ENCODE measurements around the gene BRSK2. TPM values are rescaled to one million over a fixed set of nuclear protein-coding genes. Genes with fewer than 3 reads are reported as not detected.
A peak's percentile ranks its signal among the peaks of the same experiment; 100 is the strongest.
"Not testable (repeated sequence)": the region's sequence is repeated elsewhere in the genome, so short reads cannot be mapped to it uniquely, and the experiment has no call there.

BRSK2 gene
- total RNA-seq, 1 experiment from 2014 or later, result 0.17 TPM

DNA sequence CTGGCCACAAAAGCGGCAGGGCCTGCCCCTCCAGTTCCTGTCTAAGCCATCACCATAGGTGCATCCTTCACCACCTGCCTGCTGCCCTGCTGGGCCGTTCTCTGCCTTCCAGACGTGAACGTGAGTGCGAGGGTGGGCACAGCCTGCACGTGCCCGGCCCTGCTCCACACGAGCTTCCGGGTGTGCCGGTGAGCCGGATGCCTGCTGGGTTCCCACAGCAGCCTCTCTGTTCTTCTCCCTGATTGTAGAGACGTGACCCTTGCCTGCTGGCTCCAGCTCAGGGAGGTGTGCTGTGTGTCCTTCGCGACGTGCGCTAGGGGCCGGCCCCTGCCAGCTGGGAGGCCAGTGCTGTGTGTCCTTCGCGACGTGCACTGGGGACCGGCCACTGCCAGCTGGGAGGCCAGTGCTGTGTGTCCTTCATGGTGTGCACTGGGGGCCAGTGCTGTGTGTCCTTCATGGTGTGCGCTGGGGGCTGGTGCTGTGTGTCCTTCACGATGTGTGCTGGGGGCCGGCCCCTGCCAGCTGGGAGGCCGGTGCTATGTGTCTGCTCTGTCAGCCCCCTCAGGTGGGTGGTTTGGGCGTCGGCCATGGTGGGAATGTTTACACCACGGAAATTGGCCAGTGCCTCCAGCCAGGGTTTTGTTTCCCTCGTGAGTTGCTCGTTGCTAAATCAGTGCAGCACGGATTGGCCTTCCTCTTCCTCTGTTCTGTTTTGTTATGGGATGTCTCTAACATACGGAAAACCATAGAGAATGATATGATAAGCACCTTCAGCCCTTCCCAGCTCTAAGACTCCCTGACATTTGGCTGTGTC, 35.4 kb upstream of the BRSK2 start:
- no peak for DNase-seq (ENCODE audit: low read depth)

GRCh38 chr11:1356007-1356435, 33.7 kb upstream of the BRSK2 start:
- no peak for DNase-seq (ENCODE audit: low read depth)

DNA sequence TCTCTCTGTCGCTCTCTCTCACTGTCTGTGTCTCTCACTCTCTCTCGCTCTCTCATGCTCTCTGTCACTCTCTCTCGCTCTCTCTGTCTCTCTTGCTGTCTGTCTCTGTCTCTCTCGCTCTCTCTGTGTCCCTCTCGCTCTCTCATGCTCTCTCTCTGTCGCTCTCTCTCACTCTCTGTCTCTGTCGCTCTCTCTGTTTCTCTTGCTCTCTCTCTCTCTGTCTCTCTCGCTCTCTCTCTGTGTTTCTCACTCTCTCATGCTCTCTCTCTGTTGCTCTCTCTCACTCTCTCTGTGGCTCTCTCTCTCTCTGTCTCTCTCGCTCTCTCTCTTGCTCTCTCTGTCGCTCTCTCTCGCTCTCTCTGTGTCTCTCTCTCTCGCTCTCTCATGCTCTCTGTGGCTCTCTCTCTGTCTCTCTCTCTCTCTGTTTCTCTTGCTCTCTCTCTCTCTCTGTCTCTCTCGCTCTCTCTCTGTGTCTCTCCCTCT, 33.2 kb upstream of the BRSK2 start:
- no peak for DNase-seq (ENCODE audit: low read depth)

DNA sequence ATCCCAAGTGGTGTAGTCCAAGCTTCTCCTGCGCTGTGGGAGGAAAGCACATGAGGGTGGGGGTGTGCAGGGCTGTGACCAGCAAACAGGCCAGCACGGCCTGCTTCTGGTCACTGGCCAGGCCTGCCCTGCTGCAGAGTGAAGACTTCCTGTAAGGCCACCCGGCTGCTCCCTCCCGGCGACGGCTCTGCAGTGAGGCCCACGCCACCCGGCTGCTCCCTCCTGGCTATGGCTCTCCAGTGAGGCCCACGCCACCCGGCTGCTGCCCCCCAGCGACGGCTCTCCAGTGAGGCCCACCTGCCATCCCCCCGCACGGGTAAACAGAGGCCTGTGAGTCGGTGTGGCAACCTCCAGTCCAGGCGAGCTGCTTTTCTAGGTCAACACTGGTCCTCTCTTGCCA, 31.4 kb upstream of the BRSK2 start:
- no peak for DNase-seq (ENCODE audit: low read depth)

DNA sequence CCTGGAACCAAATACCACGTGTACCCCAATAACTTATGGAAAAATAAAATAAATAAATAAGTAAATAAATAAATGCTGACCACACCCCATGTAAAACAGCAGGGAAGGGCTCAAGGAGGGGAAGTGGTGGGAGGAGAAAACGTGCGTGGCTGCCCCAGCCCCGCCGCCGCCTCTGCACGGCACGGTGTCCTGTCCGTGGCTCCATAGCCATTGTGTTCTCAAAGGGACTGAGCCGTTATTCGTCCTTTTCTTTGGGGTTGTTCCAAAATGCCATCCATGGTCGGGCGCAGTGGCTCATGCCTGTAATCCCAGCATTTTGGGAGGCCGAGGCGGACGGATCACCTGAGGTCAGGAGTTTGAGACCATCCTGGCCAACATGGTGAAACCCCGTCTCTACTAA, 30.8 kb upstream of the BRSK2 start:
- not testable (repeated sequence) for DNase-seq (ENCODE audit: low read depth)

DNA sequence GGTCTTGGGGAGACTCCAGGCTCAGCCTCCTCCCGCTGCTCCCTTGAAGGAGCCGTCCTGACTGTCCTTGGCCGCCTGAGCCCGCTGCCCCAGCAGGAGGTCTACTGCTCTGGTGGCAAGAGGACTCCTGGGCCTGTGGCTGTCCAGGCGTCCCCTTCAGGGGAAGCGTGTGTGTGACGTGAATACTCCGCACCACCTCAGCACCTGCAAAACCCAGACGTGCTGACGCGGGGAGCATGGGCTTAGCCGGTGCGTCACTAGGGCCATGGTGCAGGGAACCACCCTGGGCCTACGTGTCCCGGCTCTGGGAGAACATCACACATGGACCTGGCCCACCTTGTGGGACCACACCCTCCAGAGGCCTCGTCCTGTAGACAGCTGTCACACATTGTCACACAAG, 30.2 kb upstream of the BRSK2 start:
- DNase-seq (ENCODE audit: low read depth), result no peak

- DNase-seq (ENCODE audit: low read depth), result no peak
These were observed 29.4 kb upstream of the BRSK2 start for GRCh38 chr11:1360181-1360834.

GRCh38 chr11:1360835-1361357, 28.8 kb upstream of the BRSK2 start:
- DNase-seq (ENCODE audit: low read depth), result no peak

- DNase-seq (ENCODE audit: low read depth), result no peak
These were observed 27.9 kb upstream of the BRSK2 start for GRCh38 chr11:1361882-1362281.

- no peak for DNase-seq (ENCODE audit: low read depth)
These were observed 22.0 kb upstream of the BRSK2 start for GRCh38 chr11:1367721-1368120.

DNA sequence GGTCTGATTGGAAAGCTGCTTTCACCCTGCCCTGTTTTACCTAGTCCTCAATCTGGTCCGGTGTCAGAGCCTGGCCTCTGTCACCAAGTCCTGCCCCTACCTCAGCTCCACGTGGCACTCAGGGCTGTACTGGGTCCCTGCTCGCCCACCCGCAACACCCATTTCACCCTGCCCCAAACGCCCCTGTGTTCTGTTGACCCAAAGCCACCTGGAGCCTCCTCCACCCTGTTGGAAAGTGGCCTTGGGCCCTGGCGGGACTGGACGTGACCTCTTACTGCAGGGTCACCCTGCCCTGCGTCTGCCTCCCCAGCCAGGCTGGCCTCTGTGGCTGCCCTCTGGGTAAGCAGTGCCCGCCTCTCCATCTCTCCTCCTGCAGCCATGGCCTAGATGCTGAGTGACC, 21.5 kb upstream of the BRSK2 start:
- no peak for DNase-seq (ENCODE audit: low read depth)

GRCh38 chr11:1368966-1369365, 20.8 kb upstream of the BRSK2 start:
- no peak for DNase-seq (ENCODE audit: low read depth)

DNA sequence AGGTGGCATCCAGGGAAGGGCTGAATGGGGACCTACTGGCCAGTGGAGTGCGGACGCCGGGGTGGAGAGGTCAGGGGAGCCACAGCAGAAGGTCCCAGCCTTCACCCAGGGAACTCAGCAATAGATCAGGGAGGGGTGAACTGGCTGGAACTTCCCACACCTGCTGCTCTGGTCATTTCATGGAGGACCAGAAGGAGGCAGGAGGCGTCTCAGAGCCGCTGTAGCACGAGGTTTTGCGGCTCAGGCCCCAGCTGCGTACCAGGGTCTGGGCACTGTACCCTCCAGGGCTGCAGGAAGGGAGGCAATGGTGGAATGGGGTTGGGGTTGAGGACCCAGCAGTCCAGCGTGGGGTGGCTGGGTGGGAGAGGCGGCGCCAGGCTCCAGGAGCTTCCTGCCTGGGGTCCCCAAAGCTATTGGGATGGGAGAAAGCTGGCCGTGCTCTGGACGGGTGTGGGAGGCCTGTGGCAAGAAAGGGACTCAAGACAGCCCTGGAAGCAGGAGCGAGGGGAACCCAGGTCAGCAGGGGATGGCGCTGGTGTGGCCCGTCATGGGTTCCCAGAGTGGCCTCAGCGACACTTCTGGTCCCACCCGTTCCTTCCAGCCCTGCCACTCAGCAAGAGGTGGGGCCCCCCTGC, 20.2 kb upstream of the BRSK2 start:
- no peak for DNase-seq (ENCODE audit: low read depth)

DNA sequence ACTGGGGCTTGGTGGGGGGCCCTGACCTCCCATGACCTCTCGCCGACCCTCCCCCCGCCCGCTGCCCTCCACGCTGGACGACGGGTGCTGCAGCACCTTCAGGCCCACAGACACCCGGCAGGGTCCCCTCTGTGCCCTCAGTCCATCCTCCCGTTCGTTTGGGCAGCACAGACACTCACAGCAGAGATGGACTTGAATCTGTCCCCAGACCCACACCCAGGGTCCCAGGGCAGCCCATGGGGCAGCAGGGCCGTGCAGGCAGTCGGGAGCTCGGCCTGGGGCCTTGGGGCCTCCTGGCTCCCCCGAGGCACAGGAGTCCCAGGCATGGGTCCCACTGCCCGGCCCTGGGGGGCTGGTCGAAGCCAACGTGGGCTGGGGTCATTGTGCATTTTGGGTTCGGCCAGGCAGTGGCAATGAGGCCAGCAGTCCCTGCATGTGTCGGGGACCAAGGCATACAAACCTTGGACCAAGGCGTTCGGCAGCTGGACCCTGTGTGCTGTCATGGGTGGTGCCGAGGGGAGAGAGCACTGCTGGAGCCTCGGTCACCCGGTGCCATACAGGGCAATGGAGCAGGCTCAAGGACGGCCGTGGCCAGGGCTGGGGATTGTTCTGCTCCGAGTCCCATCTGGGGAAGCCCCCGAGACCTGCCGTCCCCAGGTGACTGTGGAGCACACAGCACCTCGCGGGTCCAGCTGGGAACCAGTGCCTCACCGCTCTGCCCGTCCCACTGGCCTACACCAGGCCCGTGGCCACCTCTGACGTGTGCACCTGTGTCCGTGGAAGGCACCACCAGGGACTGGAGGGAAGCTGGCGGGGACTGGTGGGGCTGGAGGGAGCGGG, 19.3 kb upstream of the BRSK2 start:
- no peak for DNase-seq (ENCODE audit: low read depth)

- DNase-seq (ENCODE audit: low read depth), result no peak
These were observed 18.8 kb upstream of the BRSK2 start for GRCh38 chr11:1371026-1371325.

DNA sequence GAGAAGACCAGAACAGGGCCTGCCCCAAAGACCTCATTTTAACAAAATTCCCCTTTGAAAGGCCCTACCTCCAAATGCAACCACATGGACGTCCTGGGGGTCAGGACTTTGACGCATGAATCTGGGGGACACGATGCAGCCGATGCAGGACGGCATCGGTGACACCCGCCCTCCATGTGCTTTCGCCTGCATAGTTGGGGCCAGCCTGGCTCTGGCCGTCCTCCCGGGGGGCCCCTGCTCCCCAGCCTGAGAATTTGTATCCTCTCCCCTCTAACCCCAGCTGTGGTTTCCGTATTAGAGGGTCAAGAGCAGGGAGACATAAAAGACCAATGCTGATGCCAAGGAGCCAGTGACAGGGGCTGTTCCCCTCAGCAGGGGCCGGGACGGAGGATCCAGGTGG, 18.4 kb upstream of the BRSK2 start:
- DNase-seq (ENCODE audit: low read depth), result no peak

DNA sequence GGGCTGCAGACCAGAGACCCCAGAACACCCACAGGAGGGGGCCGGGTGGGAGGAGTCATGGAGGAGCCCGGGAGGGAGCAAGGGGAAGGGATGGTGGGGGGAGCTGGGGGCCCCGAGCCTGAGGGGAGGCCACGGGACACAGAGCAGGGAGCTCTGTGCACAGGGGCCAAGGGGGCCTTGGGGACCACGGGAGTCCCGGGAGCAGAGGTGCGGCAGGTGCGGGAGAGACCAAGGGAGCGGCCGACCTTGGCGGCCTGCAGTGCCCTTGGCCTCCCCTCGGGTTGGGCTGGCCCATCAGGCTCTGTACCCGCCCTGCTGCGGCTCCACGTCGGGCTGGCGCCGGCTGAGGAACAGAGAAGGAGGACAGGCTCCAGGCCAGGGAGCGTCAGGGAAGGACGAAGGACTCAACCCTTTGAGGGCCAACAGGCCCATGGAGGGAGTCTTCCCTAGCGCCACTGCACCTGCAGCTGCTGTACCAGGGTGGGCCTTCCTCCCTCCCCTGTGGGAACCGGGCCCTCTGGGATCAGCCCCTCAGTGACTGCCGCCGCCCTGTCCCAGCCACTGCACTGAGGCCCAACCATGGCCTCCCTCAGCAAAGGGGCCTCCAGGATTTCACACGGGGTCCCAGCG, 17.8 kb upstream of the BRSK2 start:
- DNase-seq (ENCODE audit: low read depth), result no peak

DNA sequence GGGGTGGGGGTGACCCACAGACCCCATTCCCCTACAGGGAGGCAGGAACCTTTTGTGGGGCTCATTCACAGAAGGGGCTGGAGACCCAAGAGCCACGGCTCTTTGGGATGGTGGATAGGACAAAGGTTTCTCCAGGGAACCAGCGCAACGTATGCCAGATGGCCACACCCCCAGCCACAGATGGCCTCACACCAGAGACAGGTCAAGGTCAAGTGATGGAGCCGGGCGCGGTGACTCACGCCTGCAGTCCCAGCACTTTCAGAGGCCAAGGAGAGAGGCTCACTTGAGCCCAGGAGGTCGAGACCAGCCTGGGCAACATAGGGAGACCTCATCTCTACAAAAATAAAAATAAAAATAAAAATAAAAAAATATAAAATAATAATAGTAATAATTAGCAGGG, 17.1 kb upstream of the BRSK2 start:
- no peak for DNase-seq (ENCODE audit: low read depth)

GRCh38 chr11:1373536-1374214, 16.1 kb upstream of the BRSK2 start:
- peak; percentile 35 for DNase-seq (ENCODE audit: low read depth)

DNA sequence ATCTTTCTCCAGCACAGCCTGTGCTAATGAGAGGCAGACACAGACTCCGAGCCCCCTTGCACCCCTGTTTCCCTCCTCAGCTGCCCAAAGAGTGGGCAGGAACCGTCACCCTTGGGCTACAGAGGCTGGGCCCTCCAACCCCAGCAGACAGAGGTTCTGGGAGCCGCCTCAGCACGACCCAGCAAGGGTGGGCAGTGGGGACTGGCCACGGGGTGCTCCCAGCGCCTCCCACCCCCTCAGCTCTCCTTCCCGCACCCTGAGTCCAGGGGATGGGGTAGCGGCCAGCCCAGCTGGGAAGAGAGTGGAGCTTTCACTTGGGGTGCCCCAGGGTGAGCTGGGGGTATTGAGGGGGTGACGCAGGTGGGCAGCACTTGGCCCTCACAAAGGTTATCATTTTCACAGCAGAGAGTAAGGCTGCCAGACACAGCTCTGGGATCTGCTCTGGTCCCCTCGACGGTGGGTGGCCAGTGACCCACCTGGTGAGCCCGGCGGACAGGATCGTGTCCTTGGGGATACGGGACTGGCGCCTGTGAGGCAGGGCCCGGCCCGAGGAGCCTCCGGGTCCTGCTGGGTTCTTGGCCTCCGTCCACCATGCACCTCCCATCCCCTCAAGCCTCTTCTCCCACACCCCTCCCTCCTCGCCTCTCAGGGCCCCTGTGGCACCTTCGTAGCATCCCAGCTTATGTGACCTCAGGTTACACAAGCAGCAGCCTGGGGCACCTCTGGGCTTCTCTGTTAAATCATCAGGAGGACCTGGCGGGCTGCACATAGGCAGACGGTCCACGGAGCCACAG, 14.4 kb upstream of the BRSK2 start:
- DNase-seq (ENCODE audit: low read depth), result no peak
